ENCODE results near the gene DNAI1.

The DNAI1 gene

GRCh38 chr9:34440017-34440416, 18.6 kb upstream of the DNAI1 start:
- TF ChIP-seq CTCF (IDR thresholded peaks at IDR 0.05; ENCODE audit: insufficient read depth, low read depth, low read length, missing control alignments): no peak
- no peak overlapping the region for H3K4me3 ChIP-seq (ENCODE audit: low read depth, low read length)
- DNase-seq (ENCODE audit: low read depth): no peak

GRCh38 chr9:34442770-34443169, 15.8 kb upstream of the DNAI1 start:
- DNase-seq (ENCODE audit: low read depth): no peak
- no peak overlapping the region for H3K4me3 ChIP-seq (ENCODE audit: low read depth, low read length)
- TF ChIP-seq CTCF (IDR thresholded peaks at IDR 0.05; ENCODE audit: insufficient read depth, low read depth, low read length, missing control alignments): no peak

GRCh38 chr9:34443533-34443932, 15.1 kb upstream of the DNAI1 start:
- TF ChIP-seq CTCF (IDR thresholded peaks at IDR 0.05; ENCODE audit: insufficient read depth, low read depth, low read length, missing control alignments): no peak
- H3K4me3 ChIP-seq (ENCODE audit: low read depth, low read length): no peak overlapping the region
- no peak for DNase-seq (ENCODE audit: low read depth)

GRCh38 chr9:34443976-34444375, 14.6 kb upstream of the DNAI1 start:
- TF ChIP-seq CTCF (IDR thresholded peaks at IDR 0.05; ENCODE audit: insufficient read depth, low read depth, low read length, missing control alignments): no peak
- no peak for DNase-seq (ENCODE audit: low read depth)
- H3K4me3 ChIP-seq (ENCODE audit: low read depth, low read length): no peak overlapping the region

GRCh38 chr9:34446468-34446891, 12.1 kb upstream of the DNAI1 start:
- H3K4me3 ChIP-seq (ENCODE audit: low read depth, low read length): no peak overlapping the region

GRCh38 chr9:34446951-34447350, 11.7 kb upstream of the DNAI1 start:
- DNase-seq (ENCODE audit: low read depth): no peak
- no peak overlapping the region for H3K4me3 ChIP-seq (ENCODE audit: low read depth, low read length)
- no peak for TF ChIP-seq CTCF (IDR thresholded peaks at IDR 0.05; ENCODE audit: insufficient read depth, low read depth, low read length, missing control alignments)

More at GRCh38 chr9:34446468-34446891, 12.1 kb upstream of the DNAI1 start:
- no peak for TF ChIP-seq CTCF (IDR thresholded peaks at IDR 0.05; ENCODE audit: insufficient read depth, low read depth, low read length, missing control alignments)
- no peak for DNase-seq (ENCODE audit: low read depth)

GRCh38 chr9:34450644-34451043, 8.0 kb upstream of the DNAI1 start:
- no peak overlapping the region for H3K4me3 ChIP-seq (ENCODE audit: low read depth, low read length)
- no peak for TF ChIP-seq CTCF (IDR thresholded peaks at IDR 0.05; ENCODE audit: insufficient read depth, low read depth, low read length, missing control alignments)
- no peak for DNase-seq (ENCODE audit: low read depth)

All from GM12865 (cell line).